HG03342 (cell line): ENCODE measurements around the gene SUGT1.

Experiments
- ATAC-seq: cut with Tn5 transposase; IDR thresholded peaks from one replicate; pipeline ENCODE4 v1.9.1; 2021; ENCODE audit warnings: mild to moderate bottlenecking, moderate library complexity; ENCODE audit not compliant: unreplicated experiment

The SUGT1 gene

GRCh38 chr13:52736891-52737290, 84.3 kb downstream of the SUGT1 start:
- ATAC-seq = no peak

- ATAC-seq = no peak
Measured at GRCh38 chr13:52737451-52737850, 84.8 kb downstream of the SUGT1 start.

- ATAC-seq = no peak
Measured at GRCh38 chr13:52737965-52738364, 85.3 kb downstream of the SUGT1 start.

GRCh38 chr13:52738719-52739467, 86.3 kb downstream of the SUGT1 start:
- ATAC-seq = peak; percentile 52

- no peak for ATAC-seq
Measured at GRCh38 chr13:52739468-52740071, 86.9 kb downstream of the SUGT1 start, which contains the start of gene CNMD. Gene CNMD, minus strand, starts transcription at chr13:52739820. Its CDS starts 119 bp downstream, at chr13:52739701.

GRCh38 chr13:52743569-52743968, 90.9 kb downstream of the SUGT1 start:
- ATAC-seq = no peak

- ATAC-seq = no peak
Measured at GRCh38 chr13:52743988-52744387, 91.4 kb downstream of the SUGT1 start.

GRCh38 chr13:52744842-52745375, 92.3 kb downstream of the SUGT1 start:
- ATAC-seq = no peak

GRCh38 chr13:52746141-52746540, 93.5 kb downstream of the SUGT1 start:
- ATAC-seq = no peak

GRCh38 chr13:52749419-52749818, 96.8 kb downstream of the SUGT1 start:
- no peak for ATAC-seq
